SK-N-MC (cell line): ENCODE data around the gene PCDHB4.
"Not testable (repeated sequence)": the region's sequence is repeated elsewhere in the genome, so short reads cannot be mapped to it uniquely, and the experiment has no call there.

ENCODE experiments used
- EZH2 ChIP-seq: fragments of 200-600 bp; sonication (generic); IDR thresholded peaks from one replicate; pipeline ENCODE4 v1.6.1; 2017; ENCODE audit warnings: antibody characterized with exemption
- FOXP2 ChIP-seq: optimal IDR thresholded peaks from 2 replicates; pipeline ENCODE3; 2011; ENCODE audit warnings: mild to moderate bottlenecking, moderate library complexity; ENCODE audit not compliant: insufficient read depth; ENCODE audit errors: extremely low read length, control extremely low read depth
- POLR2AphosphoS5 ChIP-seq: IDR thresholded peaks from 2 replicates; pipeline ENCODE4 v1.6.1; 2012; ENCODE audit warnings: mild to moderate bottlenecking, low read depth, low read length, borderline replicate concordance

DNA sequence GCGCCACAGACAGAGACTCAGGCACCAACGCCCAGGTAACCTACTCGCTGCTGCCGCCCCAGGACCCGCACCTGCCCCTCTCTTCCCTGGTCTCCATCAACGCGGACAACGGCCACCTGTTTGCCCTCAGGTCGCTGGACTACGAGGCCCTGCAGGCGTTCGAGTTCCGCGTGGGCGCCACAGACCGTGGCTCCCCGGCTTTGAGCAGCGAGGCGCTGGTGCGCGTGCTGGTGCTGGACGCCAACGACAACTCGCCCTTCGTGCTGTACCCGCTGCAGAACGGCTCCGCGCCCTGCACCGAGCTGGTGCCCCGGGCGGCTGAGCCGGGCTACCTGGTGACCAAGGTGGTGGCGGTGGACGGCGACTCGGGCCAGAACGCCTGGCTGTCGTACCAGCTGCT lies 19.5 kb upstream of the PCDHB4 start:
- TF ChIP-seq POLR2AphosphoS5, EZH2, FOXP2: not testable (repeated sequence)
